ENCODE measurements around the gene TRABD.

Gene TRABD

GRCh38 chr22:50178871-50179869 is 6.5 kb upstream of the TRABD start:
- Histone ChIP-seq H3K18ac (ENCODE audit: low read length) (no peak overlapping the region), H2BK5ac (ENCODE audit: low read depth, low read length, poor library complexity) (no peak overlapping the region), H3K4me2 (ENCODE audit: low read length) (no peak overlapping the region), H2BK12ac (ENCODE audit: low read length) (no peak overlapping the region), H3K9me3 (ENCODE audit: insufficient read depth, low read depth, low read length) (peaks cover 7% of the 10 kb centered on the region), H3K23ac (ENCODE audit: low read length) (no peak overlapping the region), H4K91ac (ENCODE audit: low read depth, low read length) (no peak overlapping the region), H3K27me3 (ENCODE audit: insufficient read depth, low read length) (no peaks in the 10 kb centered on the region), H3K27ac (ENCODE audit: low read depth, low read length) (no peak overlapping the region), H4K12ac (ENCODE audit: low read depth, low read length) (no peak overlapping the region), H3K4me3 (ENCODE audit: low read depth, low read length) (no peak overlapping the region), H2AK5ac (ENCODE audit: low read length) (no peak overlapping the region), H4K8ac (ENCODE audit: low read depth, low read length) (no peak overlapping the region), H3K4me1 (ENCODE audit: control insufficient read depth in 1 of 2, insufficient read depth in 2 of 2, low read length in 2 of 2) (peaks cover 1 to 5% of the 10 kb centered on the region in 2 experiments), H3K36me3 (ENCODE audit: control insufficient read depth in 1 of 2, insufficient read depth in 2 of 2, low read length in 2 of 2) (no peaks in the 10 kb centered on the region), H3K79me2 (ENCODE audit: control insufficient read depth, insufficient read depth, low read length, poor library complexity) (no peaks in the 10 kb centered on the region), H3K9ac (ENCODE audit: low read length) (no peak overlapping the region), H2BK120ac (ENCODE audit: insufficient read depth, low read length, poor library complexity) (no peak overlapping the region), H3K79me1 (ENCODE audit: low read length) (no peaks in the 10 kb centered on the region), H3K14ac (ENCODE audit: low read length) (no peak overlapping the region), H2AFZ (ENCODE audit: insufficient read depth, low read length, poor library complexity) (no peak overlapping the region), H3K4ac (ENCODE audit: low read depth, low read length) (no peak overlapping the region)
- WGBS (ENCODE audit: extremely low coverage, insufficient coverage, insufficient read length) = no CpG with 5 or more reads among the region's 64 CpGs
- no peak for DNase-seq

GRCh38 chr22:50179937-50180726 is 5.6 kb upstream of the TRABD start:
- H3K36me3 ChIP-seq (ENCODE audit: control insufficient read depth in 1 of 2, insufficient read depth in 2 of 2, low read length in 2 of 2) = no peaks in the 10 kb centered on the region
- H3K79me1 ChIP-seq (ENCODE audit: low read length) = peaks cover 2% of the 10 kb centered on the region
- H4K12ac ChIP-seq (ENCODE audit: low read depth, low read length) = no peak overlapping the region
- H3K27ac ChIP-seq (ENCODE audit: low read depth, low read length) = no peak overlapping the region
- no peak overlapping the region for H2BK120ac ChIP-seq (ENCODE audit: insufficient read depth, low read length, poor library complexity)
- WGBS (ENCODE audit: extremely low coverage, insufficient coverage, insufficient read length) = 100% methylated on average over 4 of the region's 39 CpGs
- H3K9me3 ChIP-seq (ENCODE audit: insufficient read depth, low read depth, low read length) = peaks cover 7% of the 10 kb centered on the region
- H4K8ac ChIP-seq (ENCODE audit: low read depth, low read length) = no peak overlapping the region
- H3K18ac ChIP-seq (ENCODE audit: low read length) = no peak overlapping the region
- DNase-seq = no peak
- no peak overlapping the region for H2AK5ac ChIP-seq (ENCODE audit: low read length)
- no peak overlapping the region for H3K4me3 ChIP-seq (ENCODE audit: low read depth, low read length)
- H2BK12ac ChIP-seq (ENCODE audit: low read length) = no peak overlapping the region
- H3K79me2 ChIP-seq (ENCODE audit: control insufficient read depth, insufficient read depth, low read length, poor library complexity) = no peaks in the 10 kb centered on the region
- H3K27me3 ChIP-seq (ENCODE audit: insufficient read depth, low read length) = no peaks in the 10 kb centered on the region
- H3K23ac ChIP-seq (ENCODE audit: low read length) = no peak overlapping the region
- peaks cover 10 to 12% of the 10 kb centered on the region in 2 experiments for H3K4me1 ChIP-seq (ENCODE audit: control insufficient read depth in 1 of 2, insufficient read depth in 2 of 2, low read length in 2 of 2)
- H3K4ac ChIP-seq (ENCODE audit: low read depth, low read length) = no peak overlapping the region
- H2AFZ ChIP-seq (ENCODE audit: insufficient read depth, low read length, poor library complexity) = no peak overlapping the region
- no peak overlapping the region for H3K9ac ChIP-seq (ENCODE audit: low read length)
- no peak overlapping the region for H3K4me2 ChIP-seq (ENCODE audit: low read length)
- no peak overlapping the region for H2BK5ac ChIP-seq (ENCODE audit: low read depth, low read length, poor library complexity)
- H4K91ac ChIP-seq (ENCODE audit: low read depth, low read length) = no peak overlapping the region
- no peak overlapping the region for H3K14ac ChIP-seq (ENCODE audit: low read length)

- Histone ChIP-seq H4K91ac (ENCODE audit: low read depth, low read length) (no peak overlapping the region), H3K9ac (ENCODE audit: low read length) (no peak overlapping the region), H3K27me3 (ENCODE audit: insufficient read depth, low read length) (no peaks in the 10 kb centered on the region), H3K4ac (ENCODE audit: low read depth, low read length) (no peak overlapping the region), H3K18ac (ENCODE audit: low read length) (no peak overlapping the region), H3K36me3 (ENCODE audit: control insufficient read depth in 1 of 2, insufficient read depth in 2 of 2, low read length in 2 of 2) (no peaks in the 10 kb centered on the region), H4K12ac (ENCODE audit: low read depth, low read length) (no peak overlapping the region), H2AFZ (ENCODE audit: insufficient read depth, low read length, poor library complexity) (no peak overlapping the region), H3K14ac (ENCODE audit: low read length) (no peak overlapping the region), H3K4me1 (ENCODE audit: control insufficient read depth in 1 of 2, insufficient read depth in 2 of 2, low read length in 2 of 2) (peaks cover 13 to 14% of the 10 kb centered on the region in 2 experiments), H4K8ac (ENCODE audit: low read depth, low read length) (no peak overlapping the region), H2BK5ac (ENCODE audit: low read depth, low read length, poor library complexity) (no peak overlapping the region), H3K27ac (ENCODE audit: low read depth, low read length) (no peak overlapping the region), H2BK12ac (ENCODE audit: low read length) (no peak overlapping the region), H2AK5ac (ENCODE audit: low read length) (no peak overlapping the region), H3K4me2 (ENCODE audit: low read length) (no peak overlapping the region), H2BK120ac (ENCODE audit: insufficient read depth, low read length, poor library complexity) (no peak overlapping the region), H3K9me3 (ENCODE audit: insufficient read depth, low read depth, low read length) (peaks cover 7% of the 10 kb centered on the region), H3K23ac (ENCODE audit: low read length) (no peak overlapping the region), H3K79me1 (ENCODE audit: low read length) (peaks cover 6% of the 10 kb centered on the region), H3K79me2 (ENCODE audit: control insufficient read depth, insufficient read depth, low read length, poor library complexity) (peaks cover 3% of the 10 kb centered on the region), H3K4me3 (ENCODE audit: low read depth, low read length) (no peak overlapping the region)
- no peak for DNase-seq
- WGBS (ENCODE audit: extremely low coverage, insufficient coverage, insufficient read length) = no CpG with 5 or more reads among the region's 27 CpGs
Observed at GRCh38 chr22:50180727-50181521, 4.8 kb upstream of the TRABD start.

Data from trophoblast cell (in vitro differentiated cells and primary cell).